ENCODE data around the gene SOWAHB. TPM values are rescaled to one million over a fixed set of nuclear protein-coding genes. Genes with fewer than 3 reads are reported as not detected.
A peak's percentile ranks its signal among the peaks of the same experiment; 100 is the strongest.

SOWAHB gene
- total and polyA plus RNA-seq, 4 donors: 2.5 to 30.5 (median 10.1) TPM

- TF ChIP-seq TAF1 (conservative IDR thresholded peaks at IDR 0.05): no peak
- no peak for TF ChIP-seq REST (IDR thresholded peaks at IDR 0.05)
- TF ChIP-seq RXRA (IDR thresholded peaks at IDR 0.05): no peak
- no peak for TF ChIP-seq ATF3 (IDR thresholded peaks at IDR 0.05)
- TF ChIP-seq GABPA (IDR thresholded peaks at IDR 0.05 in 1 of 2, conservative IDR thresholded peaks at IDR 0.05 in 1 of 2): no peak
These were observed 1.1 kb downstream of the SOWAHB start (continued) for GRCh38 chr4:76896614-76897535.

GRCh38 chr4:76896048-76896447, 1.9 kb downstream of the SOWAHB start:
- TF ChIP-seq MAX (IDR thresholded peaks at IDR 0.05): no peak
- no peak for TF ChIP-seq CTCF (IDR thresholded peaks at IDR 0.05; ENCODE audit: low read depth, low read length, missing input control)
- TF ChIP-seq HNF4A (conservative IDR thresholded peaks at IDR 0.05): no peak
- TF ChIP-seq RXRA (IDR thresholded peaks at IDR 0.05): no peak
- no peak for TF ChIP-seq NR2F2 (IDR thresholded peaks at IDR 0.05)
- no peaks in the 10 kb centered on the region for H3K9me3 ChIP-seq (ENCODE audit: control insufficient read depth in 4 of 4, low read length in 3 of 4)
- H3K4me1 ChIP-seq (ENCODE audit: control insufficient read depth in 4 of 4, insufficient read depth in 4 of 4, low read length in 3 of 4): peaks cover 9 to 46% (median 30%) of the 10 kb centered on the region in 4 donors
- no peak overlapping the region for H3K27ac ChIP-seq (ENCODE audit: low read depth in 1 of 2, low read length in 2 of 2)
- no peaks in the 10 kb centered on the region for H3K27me3 ChIP-seq (ENCODE audit: control insufficient read depth in 4 of 4, insufficient read depth in 4 of 4, low read length in 3 of 4)
- H3K36me3 ChIP-seq (ENCODE audit: control insufficient read depth in 4 of 4, insufficient read depth in 3 of 4, low read depth in 1 of 4, low read length in 3 of 4): no peaks in the 10 kb centered on the region
- no peak for DNase-seq (ENCODE audit: low spot score)
- H3K9ac ChIP-seq (ENCODE audit: low read depth in 1 of 2, low read length in 2 of 2): no peak overlapping the region
- 93% methylated on average over 8 of the region's 8 CpGs for WGBS
- H3K4me3 ChIP-seq (ENCODE audit: low read depth in 1 of 3, low read length in 3 of 3): peak overlapping the region in 2 of 3 donors; percentile 76 to 86

- no peak overlapping the region for H3K9ac ChIP-seq (ENCODE audit: low read depth in 1 of 2, low read length in 2 of 2)
- TF ChIP-seq JUND (IDR thresholded peaks at IDR 0.05): no peak
- no peak for TF ChIP-seq SP1 (IDR thresholded peaks at IDR 0.05)
- peak; percentile 4 for TF ChIP-seq CTCF (IDR thresholded peaks at IDR 0.05; ENCODE audit: low read depth, low read length, missing input control)
- TF ChIP-seq TAF1 (conservative IDR thresholded peaks at IDR 0.05): no peak
- TF ChIP-seq RXRA (IDR thresholded peaks at IDR 0.05): no peak
- TF ChIP-seq FOXA1 (IDR thresholded peaks at IDR 0.05): no peak
- no peak for TF ChIP-seq ZBTB33 (IDR thresholded peaks at IDR 0.05)
- no peak for TF ChIP-seq MAX (IDR thresholded peaks at IDR 0.05)
- no peak for TF ChIP-seq FOXA2 (IDR thresholded peaks at IDR 0.05)
- TF ChIP-seq GABPA (IDR thresholded peaks at IDR 0.05 in 1 of 2, conservative IDR thresholded peaks at IDR 0.05 in 1 of 2): no peak
- peak; percentile 8 to 46 for TF ChIP-seq HNF4A (conservative IDR thresholded peaks at IDR 0.05)
- no peak for TF ChIP-seq EGR1 (IDR thresholded peaks at IDR 0.05; ENCODE audit: low read depth in 2 of 2)
- no peak for TF ChIP-seq HNF4G (IDR thresholded peaks at IDR 0.05)
- no peak for TF ChIP-seq YY1 (IDR thresholded peaks at IDR 0.05)
- TF ChIP-seq NR2F2 (IDR thresholded peaks at IDR 0.05): no peak
- peak in 1 of 2 donors; percentile 48 for TF ChIP-seq RAD21 (IDR thresholded peaks at IDR 0.05)
These were observed 2.3 kb downstream of the SOWAHB start for GRCh38 chr4:76895619-76896018.

More at GRCh38 chr4:76895619-76896018, 2.3 kb downstream of the SOWAHB start:
- H3K4me1 ChIP-seq (ENCODE audit: control insufficient read depth in 4 of 4, insufficient read depth in 4 of 4, low read length in 3 of 4): peaks cover 9 to 46% (median 30%) of the 10 kb centered on the region in 4 donors
- no peaks in the 10 kb centered on the region for H3K36me3 ChIP-seq (ENCODE audit: control insufficient read depth in 4 of 4, insufficient read depth in 3 of 4, low read depth in 1 of 4, low read length in 3 of 4)
- peak overlapping the region in 1 of 3 donors; percentile 15 for H3K4me3 ChIP-seq (ENCODE audit: low read depth in 1 of 3, low read length in 3 of 3)
- H3K9me3 ChIP-seq (ENCODE audit: control insufficient read depth in 4 of 4, low read length in 3 of 4): no peaks in the 10 kb centered on the region
- H3K27me3 ChIP-seq (ENCODE audit: control insufficient read depth in 4 of 4, insufficient read depth in 4 of 4, low read length in 3 of 4): no peaks in the 10 kb centered on the region
- no peak for DNase-seq (ENCODE audit: low spot score)
- no peak overlapping the region for H3K27ac ChIP-seq (ENCODE audit: low read depth in 1 of 2, low read length in 2 of 2)
- 64% methylated on average over 6 of the region's 6 CpGs for WGBS
